GM04504 (cell line): ENCODE results near the gene NTF3.

Source experiments
- DNase-seq: peaks from one replicate; pipeline ENCODE4 v3.0.0-alpha.2; 2012; ENCODE audit warnings: low read depth

The NTF3 gene

DNA sequence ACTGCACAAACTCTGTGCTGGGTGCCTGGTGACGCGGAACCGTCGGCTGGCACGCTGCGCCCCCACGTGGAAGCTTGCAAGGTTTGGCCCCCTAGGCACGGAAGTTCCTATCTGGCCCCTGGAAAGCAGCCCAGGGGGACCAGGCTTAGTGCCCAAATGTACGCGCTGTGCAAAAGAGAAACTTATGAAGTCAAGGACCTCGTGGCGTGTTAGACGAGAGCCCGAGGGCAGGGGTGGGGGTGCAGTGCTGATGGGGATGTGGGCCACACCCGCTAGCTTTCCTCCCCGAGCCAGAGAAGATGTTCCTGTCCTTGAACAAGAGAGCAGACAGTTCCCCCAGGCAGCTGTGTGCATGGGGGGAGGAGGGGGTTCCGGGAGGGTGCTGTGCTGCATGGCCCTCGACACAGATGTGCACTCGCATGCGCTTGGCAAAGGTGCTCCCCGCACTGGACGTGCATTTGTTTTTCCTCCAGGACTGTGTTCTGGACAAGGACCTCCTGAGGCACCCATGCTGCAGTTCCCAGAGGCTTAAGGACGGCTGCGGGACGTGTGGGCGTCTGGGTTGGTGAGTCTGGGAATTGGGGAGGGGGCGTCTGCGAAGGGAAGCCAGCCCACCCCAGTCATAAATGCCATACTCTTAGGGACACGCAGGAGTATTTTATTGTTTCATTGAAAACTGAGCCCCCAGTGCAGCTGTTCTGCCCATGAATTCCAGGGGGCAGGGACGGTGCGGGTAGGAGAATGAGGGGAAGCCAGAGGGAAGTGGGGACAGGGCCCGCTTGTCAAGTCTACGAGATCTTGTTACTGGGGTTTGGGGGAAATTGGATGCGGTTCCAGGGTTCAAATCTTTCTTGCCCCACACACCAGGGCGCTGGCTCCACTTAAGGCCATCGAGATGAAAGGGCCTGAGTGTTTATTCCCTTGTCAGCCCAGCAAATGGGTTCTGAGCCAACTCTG, 80.0 kb downstream of the NTF3 start:
- no peak for DNase-seq

GRCh38 chr12:5512601-5512970, 80.7 kb downstream of the NTF3 start:
- DNase-seq, result no peak

GRCh38 chr12:5513406-5513805, 81.5 kb downstream of the NTF3 start:
- DNase-seq, result no peak

GRCh38 chr12:5514016-5514415, 82.1 kb downstream of the NTF3 start:
- DNase-seq, result no peak

DNA sequence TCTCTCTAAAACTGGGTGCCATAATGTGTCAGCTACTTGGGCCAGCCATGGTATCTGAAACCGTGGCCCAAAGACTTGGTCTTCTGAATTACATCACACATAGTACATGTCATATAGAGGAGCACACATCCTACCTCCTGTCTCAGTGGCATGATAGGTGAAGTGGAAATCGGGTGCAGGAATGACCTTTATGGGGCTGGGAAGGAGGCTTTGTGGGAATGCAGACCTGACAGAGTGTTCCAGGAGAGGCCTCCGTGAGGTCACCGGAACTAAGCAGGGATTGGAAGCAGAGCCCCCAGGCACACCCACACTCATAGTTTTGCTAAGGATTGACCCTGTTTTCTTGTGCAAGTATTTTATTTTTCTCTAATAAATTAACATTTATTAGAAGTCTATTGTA, 82.6 kb downstream of the NTF3 start:
- no peak for DNase-seq

GRCh38 chr12:5515458-5515857, 83.5 kb downstream of the NTF3 start:
- DNase-seq, result no peak

GRCh38 chr12:5516371-5517241, 84.7 kb downstream of the NTF3 start:
- no peak for DNase-seq

DNA sequence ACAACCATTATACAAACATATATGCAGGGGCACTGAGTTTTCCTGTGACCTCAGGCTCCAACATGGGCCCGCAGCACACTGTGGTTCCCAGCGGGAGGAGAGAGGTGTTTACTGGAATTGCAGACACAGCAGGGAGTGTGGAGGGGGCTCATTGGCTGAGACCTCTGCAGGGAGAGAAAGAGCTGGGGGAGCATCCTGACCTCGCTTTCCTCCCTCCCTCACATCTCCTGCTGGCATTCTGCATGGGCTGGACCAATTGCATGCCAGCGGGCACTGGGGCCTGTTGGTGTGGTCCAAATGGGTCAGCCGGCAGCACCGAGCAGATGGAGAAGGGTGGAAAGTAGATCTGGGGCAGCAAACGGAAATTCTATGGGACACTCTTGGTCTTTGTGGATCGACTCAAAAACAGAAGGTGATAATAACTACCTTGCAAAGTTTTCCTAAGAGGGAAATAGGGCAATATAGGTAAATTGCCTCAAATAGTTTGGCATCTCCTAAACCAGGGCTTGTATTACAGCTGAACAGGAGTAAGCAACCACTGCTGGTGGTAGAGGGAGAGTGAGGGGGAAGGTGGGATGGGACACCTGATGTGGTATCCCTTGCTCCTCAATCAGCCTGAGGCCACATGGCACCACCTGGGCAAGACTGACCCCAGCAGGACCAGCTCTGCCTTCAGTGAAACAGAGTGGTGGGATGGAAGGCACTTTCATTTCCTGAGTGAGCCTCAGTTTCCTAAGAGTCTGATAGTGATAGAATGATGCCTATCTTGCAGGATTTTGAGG, 86.9 kb downstream of the NTF3 start:
- DNase-seq, result no peak

DNA sequence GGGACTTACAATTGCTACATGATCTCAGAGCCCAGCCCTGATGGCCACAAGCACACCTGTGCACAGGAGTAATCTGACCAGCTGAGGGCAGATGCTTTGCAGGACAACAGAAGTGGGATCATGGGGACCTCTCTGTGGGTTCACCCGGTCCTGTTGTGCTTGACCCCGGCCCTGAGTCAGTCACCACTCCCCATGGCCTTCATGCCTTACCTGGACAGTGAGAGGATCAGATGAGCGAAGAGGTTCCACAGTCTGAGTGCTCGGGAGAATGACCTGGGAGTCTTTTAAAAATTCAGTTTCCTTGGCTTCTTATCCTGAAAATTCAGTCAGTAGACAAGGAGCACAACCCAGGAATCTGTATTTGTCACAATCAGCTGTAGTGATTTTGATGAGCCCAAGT, 88.1 kb downstream of the NTF3 start:
- DNase-seq, result no peak

GRCh38 chr12:5520831-5521230, 88.9 kb downstream of the NTF3 start:
- no peak for DNase-seq

- DNase-seq, result no peak
These were observed 89.8 kb downstream of the NTF3 start for GRCh38 chr12:5521456-5522325.

GRCh38 chr12:5522432-5523335, 90.8 kb downstream of the NTF3 start:
- no peak for DNase-seq

DNA sequence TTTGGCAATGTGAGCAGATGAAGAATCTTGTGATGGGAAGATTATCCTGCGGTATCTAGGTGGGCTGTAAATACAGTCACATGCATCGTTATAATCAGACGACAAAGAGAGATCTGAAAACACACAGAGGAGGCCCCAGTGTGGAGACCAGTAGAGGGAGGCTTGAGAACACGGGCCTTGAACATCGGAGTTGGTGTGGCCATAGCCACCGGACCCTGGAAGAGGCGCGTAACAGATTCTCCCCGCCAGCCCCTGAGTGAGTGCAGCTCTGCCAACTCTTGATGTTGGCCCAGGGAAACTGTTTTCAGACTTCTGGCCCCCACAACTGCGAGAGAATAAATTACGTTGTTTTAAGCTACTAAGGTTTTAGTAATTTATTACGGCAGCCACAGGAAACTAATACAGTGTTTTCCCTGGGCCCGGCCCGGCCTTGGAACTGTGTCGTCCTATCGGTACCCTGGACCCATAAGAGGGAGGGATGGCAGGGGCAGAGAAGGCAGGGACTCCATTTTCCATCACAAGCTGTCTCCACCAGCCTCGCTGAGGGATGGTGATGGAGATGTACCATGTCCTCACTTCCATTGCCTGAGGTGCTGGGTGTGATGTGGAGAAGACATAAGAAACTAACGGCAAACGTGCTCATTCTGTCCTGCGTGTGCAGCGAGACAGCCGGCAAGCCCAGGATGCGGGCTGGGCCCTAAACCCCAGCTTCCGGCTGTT, 91.6 kb downstream of the NTF3 start:
- no peak for DNase-seq

DNA sequence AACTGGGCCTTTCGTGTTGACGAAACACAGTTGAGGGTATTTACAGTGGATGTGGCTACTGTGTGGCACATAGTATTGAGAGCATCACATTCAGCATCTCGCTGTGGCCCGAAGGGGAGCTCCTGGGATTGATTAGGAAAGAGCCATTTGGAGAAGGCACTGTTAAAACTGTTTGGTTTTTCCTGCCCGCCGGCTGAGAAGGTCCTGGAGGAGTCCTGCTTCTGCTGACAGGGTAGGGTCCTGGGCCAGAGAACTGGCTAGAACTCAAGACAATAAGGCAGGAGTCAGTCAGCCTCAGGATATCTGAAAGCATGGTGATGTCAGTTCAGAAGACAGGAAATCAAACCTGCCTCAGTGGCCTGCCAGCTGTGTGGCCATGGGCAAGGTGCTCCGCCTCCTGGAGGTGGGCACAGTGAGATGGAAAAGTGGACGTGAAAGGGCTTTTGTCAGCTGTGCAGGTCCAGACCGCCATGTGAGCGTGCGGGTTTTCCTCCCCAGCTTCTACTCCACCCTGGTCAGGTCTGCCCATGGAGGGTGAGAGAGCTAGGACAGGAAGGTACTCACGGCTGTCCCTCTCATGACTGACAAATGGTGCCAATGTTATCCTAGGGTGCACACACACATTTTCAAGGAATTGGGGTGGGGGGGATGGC, 92.3 kb downstream of the NTF3 start:
- DNase-seq, result no peak

- DNase-seq, result no peak
These were observed 93.0 kb downstream of the NTF3 start for GRCh38 chr12:5524769-5525436.

DNA sequence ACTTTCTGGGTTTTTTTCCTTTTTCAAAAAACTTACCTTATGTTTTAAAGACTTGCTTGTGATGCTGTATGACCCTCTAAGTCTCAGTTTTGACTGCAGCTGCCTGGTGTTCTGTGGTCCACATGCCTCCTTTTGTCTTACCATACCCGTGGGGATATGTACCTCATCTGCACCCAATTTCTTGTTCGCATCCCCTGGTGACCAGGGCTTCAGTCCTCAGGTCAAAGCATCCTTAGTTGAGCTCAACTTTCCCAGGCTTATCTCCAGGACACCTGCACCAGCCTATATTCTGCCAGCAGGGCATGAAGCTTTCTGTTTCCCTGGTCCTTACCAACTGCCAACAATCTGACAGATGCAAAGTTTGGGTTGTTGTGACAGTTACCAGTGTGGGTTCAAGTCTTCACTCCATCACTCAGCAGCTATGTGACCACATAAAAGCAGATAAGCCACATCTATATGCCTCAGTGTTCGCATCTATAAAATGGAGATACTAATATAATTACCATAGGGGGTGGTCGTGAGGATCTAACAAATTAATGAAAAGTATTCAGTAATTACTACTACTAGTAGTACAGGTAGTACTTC, 94.0 kb downstream of the NTF3 start:
- DNase-seq, result no peak

DNA sequence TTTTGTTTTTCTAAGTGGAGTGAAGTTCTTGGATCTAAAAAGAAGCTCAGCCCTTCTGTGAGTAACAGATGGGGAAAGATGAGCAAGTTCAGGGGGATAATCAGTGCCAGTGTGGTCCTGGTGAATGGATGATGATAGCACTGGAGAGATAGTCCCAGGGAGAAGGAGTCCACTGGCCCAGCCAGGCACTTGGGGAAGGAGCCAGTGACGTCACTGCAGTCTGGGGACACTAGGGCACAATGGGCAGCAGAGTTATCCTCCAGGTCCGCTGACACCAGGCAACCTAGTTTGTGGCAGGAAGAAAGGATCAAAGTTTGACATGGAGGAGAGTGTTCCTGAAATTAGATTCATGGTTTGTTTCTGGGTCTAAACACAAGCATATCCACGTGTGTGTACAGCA, 101.5 kb downstream of the NTF3 start:
- DNase-seq, result no peak
